OCI-LY1 (cell line): Measurements from ENCODE around the gene CDK18.

Experiments used
- H2AFZ ChIP-seq: fragments of 200-600 bp; sonication (generic), shearing (Covaris generic); 2 replicates; pipeline ENCODE4 v1.6.0; 2014; ENCODE audit warnings: antibody characterized with exemption, mild to moderate bottlenecking, low read length
- H3F3A ChIP-seq: fragments of 200-600 bp; sonication (generic), shearing (Covaris generic); 2 replicates; pipeline ENCODE4 v1.6.0; 2014; ENCODE audit warnings: mild to moderate bottlenecking, antibody characterized with exemption, low read length, moderate library complexity; ENCODE audit not compliant: insufficient read depth
- H3K27ac ChIP-seq: fragments of 200-600 bp; sonication (generic); 2 replicates; pipeline ENCODE4 v1.5.1; 2014; ENCODE audit warnings: low read length, mixed run types, mild to moderate bottlenecking, low read depth; ENCODE audit not compliant: poor library complexity, severe bottlenecking
- H3K27me3 ChIP-seq: fragments of 200-600 bp; sonication (generic); 2 replicates; pipeline ENCODE4 v1.6.0; 2014; ENCODE audit warnings: antibody characterized with exemption, mild to moderate bottlenecking, low read length, moderate library complexity; ENCODE audit not compliant: insufficient read depth
- H3K36me3 ChIP-seq: fragments of 200-600 bp; sonication (generic); 2 replicates; pipeline ENCODE4 v1.6.1; 2014; ENCODE audit warnings: mild to moderate bottlenecking, antibody characterized with exemption, low read length, moderate library complexity, mixed read lengths; ENCODE audit not compliant: insufficient read depth
- H3K4me1 ChIP-seq: fragments of 200-600 bp; sonication (generic); 2 replicates; pipeline ENCODE4 v1.5.1; 2014; ENCODE audit warnings: mild to moderate bottlenecking, low read length, moderate library complexity; ENCODE audit not compliant: insufficient read depth, severe bottlenecking
- H3K4me2 ChIP-seq: fragments of 200-600 bp; sonication (generic), shearing (Covaris generic); 2 replicates; pipeline ENCODE4 v1.6.1; 2014; ENCODE audit warnings: low read length
- H3K4me3 ChIP-seq: fragments of 200-600 bp; sonication (generic); 2 replicates; pipeline ENCODE4 v1.5.1; 2014; ENCODE audit warnings: low read length, low read depth, mild to moderate bottlenecking, mixed read lengths; ENCODE audit not compliant: poor library complexity, severe bottlenecking
- H3K79me2 ChIP-seq: fragments of 200-600 bp; shearing (Covaris generic); 2 replicates; pipeline ENCODE4 v1.6.1; 2016; ENCODE audit warnings: mixed run types, low read length, mixed read lengths; ENCODE audit not compliant: insufficient read depth
- H3K9ac ChIP-seq: fragments of 200-600 bp; sonication (generic), shearing (Covaris generic); 2 replicates; pipeline ENCODE4 v1.6.1; 2014; ENCODE audit warnings: mild to moderate bottlenecking, low read length, mixed read lengths
- H3K9me2 ChIP-seq: fragments of 200-600 bp; sonication (generic), shearing (Covaris generic); 2 replicates; pipeline ENCODE4 v1.6.1; 2014; ENCODE audit warnings: low read depth, mild to moderate bottlenecking, low read length, mixed read lengths
- H3K9me3 ChIP-seq: fragments of 200-600 bp; shearing (Covaris generic); 2 replicates; pipeline ENCODE4 v1.6.1; 2014; ENCODE audit warnings: low read length, mixed read lengths
- H4K20me1 ChIP-seq: fragments of 200-600 bp; sonication (generic), shearing (Covaris generic); 2 replicates; pipeline ENCODE4 v1.6.0; 2016; ENCODE audit warnings: mild to moderate bottlenecking, low read length; ENCODE audit not compliant: insufficient read depth
- CTCF ChIP-seq: fragments of 200-600 bp; sonication (generic), shearing (Covaris generic); IDR thresholded peaks from 2 replicates; pipeline ENCODE4 v1.5.1; 2017; ENCODE audit warnings: mild to moderate bottlenecking, antibody characterized with exemption, low read length, moderate library complexity, mixed read lengths
- EZH2 ChIP-seq: fragments of 200-600 bp; sonication (generic), shearing (Covaris generic); IDR thresholded peaks from 2 replicates; pipeline ENCODE4 v1.8.0; 2017; ENCODE audit warnings: borderline replicate concordance, mixed run types, mild to moderate bottlenecking, antibody characterized with exemption, low read length, moderate library complexity, mixed read lengths

Gene CDK18

GRCh38 chr1:205499789-205500188 lies 4.7 kb upstream of the CDK18 start:
- no peak for TF ChIP-seq EZH2
- TF ChIP-seq CTCF = no peak
- peaks cover 3% of the 10 kb centered on the region; the same call in 1 of the 2 replicates for H3K27me3 ChIP-seq
- H3K4me3 ChIP-seq = no peak overlapping the region
- no peaks in the 10 kb centered on the region for H3K79me2 ChIP-seq
- H3F3A ChIP-seq = no peaks in the 10 kb centered on the region
- no peak overlapping the region for H3K4me2 ChIP-seq
- H3K9me3 ChIP-seq = no peaks in the 10 kb centered on the region
- peaks cover 3% of the 10 kb centered on the region for H3K4me1 ChIP-seq
- no peaks in the 10 kb centered on the region for H3K9me2 ChIP-seq
- no peak overlapping the region for H2AFZ ChIP-seq
- no peaks in the 10 kb centered on the region for H4K20me1 ChIP-seq
- no peaks in the 10 kb centered on the region for H3K36me3 ChIP-seq
- no peak overlapping the region for H3K9ac ChIP-seq
- no peak overlapping the region for H3K27ac ChIP-seq

GRCh38 chr1:205500240-205501233 lies 3.9 kb upstream of the CDK18 start:
- H3K4me1 ChIP-seq = peaks cover 10% of the 10 kb centered on the region
- no peaks in the 10 kb centered on the region for H3K79me2 ChIP-seq

DNA sequence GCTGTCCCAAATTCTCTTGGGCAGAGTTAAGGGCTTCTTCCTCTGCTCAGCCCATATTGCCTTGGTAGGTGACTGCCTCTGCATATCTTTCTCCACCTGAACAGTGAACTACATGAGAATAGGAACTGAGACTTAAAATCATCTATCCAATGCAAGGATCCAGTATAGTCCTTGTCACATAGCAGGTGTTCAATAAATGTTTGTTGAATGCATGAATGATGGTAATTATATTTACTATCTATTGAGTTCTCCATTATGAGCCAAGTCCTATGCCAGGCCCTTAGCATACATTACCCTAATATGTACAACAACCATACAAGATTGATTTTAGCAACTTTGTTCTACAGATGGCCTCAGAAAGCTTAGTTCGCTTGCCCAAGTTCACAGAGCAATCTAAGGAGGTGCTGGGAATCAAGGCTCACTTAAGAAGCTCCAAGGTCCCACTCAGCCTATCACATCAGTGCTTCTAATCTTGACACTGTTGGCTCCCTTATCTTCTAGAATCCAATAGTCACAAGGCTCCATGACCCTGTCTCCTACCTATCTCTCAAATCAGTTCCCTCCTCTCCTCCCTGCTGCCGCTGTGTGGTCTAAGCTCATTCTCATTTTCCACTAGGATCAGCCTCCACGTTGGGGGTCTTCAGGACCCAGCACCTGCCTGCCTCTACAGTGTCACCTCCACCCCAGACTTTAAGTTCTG lies 2.2 kb upstream of the CDK18 start:
- TF ChIP-seq EZH2 = no peak
- TF ChIP-seq CTCF = no peak
- Histone ChIP-seq H3K4me1 (peaks cover 10% of the 10 kb centered on the region), H3K4me2 (no peak overlapping the region), H3K4me3 (no peak overlapping the region), H3K9me3 (no peaks in the 10 kb centered on the region), H3K36me3 (no peaks in the 10 kb centered on the region), H3F3A (no peaks in the 10 kb centered on the region), H3K9ac (no peak overlapping the region), H3K27ac (no peak overlapping the region), H4K20me1 (no peaks in the 10 kb centered on the region), H2AFZ (no peak overlapping the region), H3K27me3 (0 out of 2 replicates have a peak, but pooled peaks cover 2% of the 10 kb centered on the region), H3K9me2 (no peaks in the 10 kb centered on the region), H3K79me2 (no peaks in the 10 kb centered on the region)

More at GRCh38 chr1:205500240-205501233, 3.9 kb upstream of the CDK18 start:
- Histone ChIP-seq H3K27ac (no peak overlapping the region), H3K36me3 (no peaks in the 10 kb centered on the region), H4K20me1 (no peaks in the 10 kb centered on the region), H3F3A (no peaks in the 10 kb centered on the region), H3K4me3 (no peak overlapping the region), H3K9ac (no peak overlapping the region), H3K9me2 (no peaks in the 10 kb centered on the region), H2AFZ (no peak overlapping the region), H3K27me3 (peaks cover 3% of the 10 kb centered on the region; the same call in 1 of the 2 replicates), H3K9me3 (no peaks in the 10 kb centered on the region), H3K4me2 (no peak overlapping the region)
- TF ChIP-seq EZH2 = no peak
- TF ChIP-seq CTCF = no peak
